ENCODE measurements around the gene MYRFL. TPM values are rescaled to one million over a fixed set of nuclear protein-coding genes. Genes with fewer than 3 reads are reported as not detected.

Gene MYRFL
- total RNA-seq, 4 donors from 2014 or later, result 0.48 to 0.68 TPM; not detected in 2

GRCh38 chr12:69929531-69929930 is 104.5 kb downstream of the MYRFL start:
- Histone ChIP-seq H3K4me3 (no peak overlapping the region), H3K36me3 (no peaks in the 10 kb centered on the region), H3K4me1 (peaks cover 0 to 4% (median 0%) of the 10 kb centered on the region in 4 donors), H3K9me3 (no peaks in the 10 kb centered on the region), H3K27ac (no peak overlapping the region), H3K27me3 (no peaks in the 10 kb centered on the region)
- intact Hi-C loops (cut with DNase I; ENCODE audit: low total_unique reads) (loop anchor here (5.0 kb wide), 1 partner anchor 1398 kb away; no protein-coding TSS in a partner anchor), in situ Hi-C loops (cut with MboI; ENCODE audit: low pct_ligation_motif_present in 1 of 4, low pct_unique_long_range_greater_than_20kb in 1 of 4, low sequenced_read_pairs in 3 of 4) (no loop called here)
- no peak for DNase-seq
- no peak for TF ChIP-seq EP300 (IDR thresholded peaks at IDR 0.05; ENCODE audit: low read depth)
- TF ChIP-seq POLR2AphosphoS5 (IDR thresholded peaks at IDR 0.05), result no peak
- no peak for TF ChIP-seq CTCF (IDR thresholded peaks at IDR 0.05)
- TF ChIP-seq POLR2A (IDR thresholded peaks at IDR 0.05), result no peak
- 42 to 51% methylated on average over 3 of the region's 3 CpGs for WGBS, 2 donors (ENCODE audit: low coverage in 1 of 2)

GRCh38 chr12:69931569-69931968 is 106.5 kb downstream of the MYRFL start:
- no peaks in the 10 kb centered on the region for H3K9me3 ChIP-seq
- intact Hi-C loops (cut with DNase I; ENCODE audit: low total_unique reads) (no loop called here), in situ Hi-C loops (cut with MboI; ENCODE audit: low pct_ligation_motif_present in 1 of 4, low pct_unique_long_range_greater_than_20kb in 1 of 4, low sequenced_read_pairs in 3 of 4) (no loop called here)
- TF ChIP-seq POLR2A (IDR thresholded peaks at IDR 0.05) (no peak), CTCF (IDR thresholded peaks at IDR 0.05) (no peak), POLR2AphosphoS5 (IDR thresholded peaks at IDR 0.05) (no peak), EP300 (IDR thresholded peaks at IDR 0.05; ENCODE audit: low read depth) (no peak)
- no peaks in the 10 kb centered on the region for H3K36me3 ChIP-seq
- no peak overlapping the region for H3K27ac ChIP-seq
- no peak overlapping the region for H3K4me3 ChIP-seq
- H3K4me1 ChIP-seq, result peaks cover 0 to 4% (median 0%) of the 10 kb centered on the region in 4 donors
- WGBS, 2 donors (ENCODE audit: low coverage in 1 of 2), result 35 to 57% methylated on average over 2 of the region's 2 CpGs
- no peak for DNase-seq
- no peaks in the 10 kb centered on the region for H3K27me3 ChIP-seq

- intact Hi-C loops (cut with DNase I; ENCODE audit: low total_unique reads) (no loop called here), in situ Hi-C loops (cut with MboI; ENCODE audit: low pct_ligation_motif_present in 1 of 4, low pct_unique_long_range_greater_than_20kb in 1 of 4, low sequenced_read_pairs in 3 of 4) (no loop called here)
- H3K36me3 ChIP-seq, result no peaks in the 10 kb centered on the region
- DNase-seq, result no peak
- H3K27me3 ChIP-seq, result no peaks in the 10 kb centered on the region
- peaks cover 0 to 4% (median 0%) of the 10 kb centered on the region in 4 donors for H3K4me1 ChIP-seq
- H3K9me3 ChIP-seq, result no peaks in the 10 kb centered on the region
- 62 to 63% methylated on average over 2 of the region's 2 CpGs for WGBS, 2 donors (ENCODE audit: low coverage in 1 of 2)
- TF ChIP-seq POLR2A (IDR thresholded peaks at IDR 0.05) (no peak), CTCF (IDR thresholded peaks at IDR 0.05) (no peak), EP300 (IDR thresholded peaks at IDR 0.05; ENCODE audit: low read depth) (no peak), POLR2AphosphoS5 (IDR thresholded peaks at IDR 0.05) (no peak)
- H3K4me3 ChIP-seq, result no peak overlapping the region
- no peak overlapping the region for H3K27ac ChIP-seq
These were observed 107.1 kb downstream of the MYRFL start for GRCh38 chr12:69932154-69932553.

DNA sequence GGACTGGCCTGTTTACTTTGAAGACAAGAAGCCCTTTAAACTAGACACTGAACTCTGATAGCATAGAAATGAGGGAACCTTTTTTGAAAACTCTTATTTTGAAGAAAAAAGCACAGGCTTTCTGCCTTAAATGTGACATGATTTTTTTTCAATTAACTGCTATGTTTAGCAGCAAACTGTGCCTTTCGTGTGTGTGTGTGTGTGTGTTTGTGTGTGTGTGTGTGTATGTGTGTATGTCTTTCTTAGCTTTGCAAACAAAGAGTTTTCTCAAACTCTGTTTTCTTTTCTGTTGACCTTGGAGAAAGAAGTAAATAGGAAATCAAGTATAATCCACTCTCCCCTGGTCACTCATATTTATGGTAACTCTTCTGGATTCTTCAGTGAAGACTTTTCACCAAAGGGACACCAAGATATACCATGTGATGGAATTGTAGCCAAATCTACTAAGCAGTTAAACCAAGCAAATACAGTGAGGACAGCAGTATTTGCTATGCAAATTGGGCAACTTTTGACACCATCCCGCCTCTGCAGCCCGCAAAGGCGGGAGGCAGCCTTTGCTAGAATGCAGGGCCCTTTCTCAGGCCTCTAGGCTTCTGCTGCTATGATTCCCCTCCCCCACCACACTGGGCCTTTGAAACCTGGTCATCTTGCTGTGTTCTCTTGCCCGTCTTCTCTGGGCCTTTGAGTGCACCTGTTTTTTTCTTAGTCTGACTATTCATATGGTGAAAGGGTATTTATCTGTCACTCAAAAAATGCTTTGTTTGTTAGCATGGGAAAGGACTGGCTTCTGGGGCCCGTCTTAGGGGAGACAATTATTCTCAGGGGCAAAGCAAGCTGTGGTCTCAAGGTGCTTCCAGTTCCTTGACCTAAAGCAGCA is 107.9 kb downstream of the MYRFL start:
- H3K9me3 ChIP-seq, result no peaks in the 10 kb centered on the region
- TF ChIP-seq EP300 (IDR thresholded peaks at IDR 0.05; ENCODE audit: low read depth) (no peak), POLR2AphosphoS5 (IDR thresholded peaks at IDR 0.05) (no peak), CTCF (IDR thresholded peaks at IDR 0.05) (no peak), POLR2A (IDR thresholded peaks at IDR 0.05) (no peak)
- intact Hi-C loops (cut with DNase I; ENCODE audit: low total_unique reads) (no loop called here), in situ Hi-C loops (cut with MboI; ENCODE audit: low pct_ligation_motif_present in 1 of 4, low pct_unique_long_range_greater_than_20kb in 1 of 4, low sequenced_read_pairs in 3 of 4) (no loop called here)
- no peak overlapping the region for H3K27ac ChIP-seq
- H3K27me3 ChIP-seq, result no peaks in the 10 kb centered on the region
- H3K4me3 ChIP-seq, result no peak overlapping the region
- H3K4me1 ChIP-seq, result peaks cover 0 to 4% (median 0%) of the 10 kb centered on the region in 4 donors
- WGBS, 2 donors (ENCODE audit: low coverage in 1 of 2), result 56 to 76% methylated on average over 3 to 6 of the region's 6 CpGs
- no peak for DNase-seq
- H3K36me3 ChIP-seq, result no peaks in the 10 kb centered on the region
